Activated CD8-positive, alpha-beta memory T cell treated with anti-CD3 and anti-CD28 coated beads, Interleukin-2, amount 50 U/mL, for 24 hours (primary cell): ENCODE results near the gene ENTPD7.
"Not testable (repeated sequence)": the region's sequence is repeated elsewhere in the genome, so short reads cannot be mapped to it uniquely, and the experiment has no call there.

ENCODE experiments used
- DNase-seq: peaks from one replicate; pipeline ENCODE4 v3.0.0-alpha.2; 2020; ENCODE audit errors: extremely low read depth

Gene ENTPD7, protein sequence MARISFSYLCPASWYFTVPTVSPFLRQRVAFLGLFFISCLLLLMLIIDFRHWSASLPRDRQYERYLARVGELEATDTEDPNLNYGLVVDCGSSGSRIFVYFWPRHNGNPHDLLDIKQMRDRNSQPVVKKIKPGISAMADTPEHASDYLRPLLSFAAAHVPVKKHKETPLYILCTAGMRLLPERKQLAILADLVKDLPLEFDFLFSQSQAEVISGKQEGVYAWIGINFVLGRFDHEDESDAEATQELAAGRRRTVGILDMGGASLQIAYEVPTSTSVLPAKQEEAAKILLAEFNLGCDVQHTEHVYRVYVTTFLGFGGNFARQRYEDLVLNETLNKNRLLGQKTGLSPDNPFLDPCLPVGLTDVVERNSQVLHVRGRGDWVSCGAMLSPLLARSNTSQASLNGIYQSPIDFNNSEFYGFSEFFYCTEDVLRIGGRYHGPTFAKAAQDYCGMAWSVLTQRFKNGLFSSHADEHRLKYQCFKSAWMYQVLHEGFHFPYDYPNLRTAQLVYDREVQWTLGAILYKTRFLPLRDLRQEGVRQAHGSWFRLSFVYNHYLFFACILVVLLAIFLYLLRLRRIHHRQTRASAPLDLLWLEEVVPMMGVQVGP

DNA sequence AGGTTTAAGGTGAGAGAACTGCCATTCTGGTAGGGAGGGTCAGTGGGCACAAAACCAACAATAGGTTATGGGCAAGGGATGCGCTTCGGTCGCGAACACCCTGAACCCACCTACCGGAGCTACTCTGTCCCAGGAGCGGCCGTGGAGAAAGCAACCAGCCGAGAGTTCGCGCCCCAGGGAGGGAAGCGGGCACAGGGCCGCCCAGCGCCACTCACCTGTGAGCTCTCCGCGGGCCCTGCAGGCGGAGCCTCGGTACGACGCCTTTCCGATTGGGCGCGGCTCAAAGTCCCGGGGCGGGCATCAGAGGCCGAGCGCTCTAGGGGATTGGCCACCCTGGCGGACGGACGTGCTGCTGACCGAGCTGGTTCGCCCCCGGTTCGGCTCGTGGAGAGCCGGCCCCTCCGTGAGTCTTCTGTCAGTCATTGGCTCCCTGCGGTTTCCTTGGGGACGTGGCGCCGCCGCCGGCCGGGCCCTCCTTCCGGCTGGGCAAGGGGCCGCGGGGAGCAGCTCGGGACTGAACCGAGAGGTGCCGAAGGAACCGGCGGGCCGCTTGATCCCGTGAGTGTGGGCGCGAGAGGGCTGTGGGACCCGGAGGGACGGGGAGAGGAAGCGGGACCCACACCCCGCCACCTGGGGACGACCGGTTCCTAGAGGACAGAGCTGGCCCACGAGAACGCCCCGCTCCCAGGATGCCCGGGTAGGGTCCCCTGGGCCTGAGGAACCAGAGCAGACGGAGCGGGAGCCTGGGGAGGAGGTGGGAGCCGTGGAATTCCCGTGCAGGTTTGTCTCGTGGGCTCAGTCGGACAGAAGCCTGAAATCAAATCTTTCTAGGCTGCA is at the start of gene ENTPD7:
TSS of gene ENTPD7 (plus strand) at position 479 of the 837 bp plus-strand sequence. CDS start 448 bp downstream, outside the sequence.
- DNase-seq = peak; percentile 85

DNA sequence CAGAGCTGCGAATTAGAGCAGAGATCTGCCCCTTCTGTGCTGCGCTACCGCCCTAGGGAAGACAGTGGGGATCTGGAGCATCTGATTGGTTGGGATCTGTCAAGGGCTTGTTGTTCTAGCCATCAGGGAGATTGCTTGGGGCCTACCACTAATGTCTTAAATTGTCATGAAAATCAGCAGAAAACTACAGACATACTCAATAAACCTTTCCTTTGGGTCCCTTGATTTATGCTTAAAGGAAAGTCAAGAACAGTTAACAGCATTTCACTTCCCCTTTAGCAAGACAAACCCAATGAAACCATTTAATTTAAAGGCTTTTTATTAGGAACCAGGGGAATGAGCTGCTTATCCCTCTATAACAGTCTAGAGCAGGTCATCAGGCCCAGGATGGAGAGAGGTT is 49.1 kb upstream of the ENTPD7 start:
- DNase-seq = no peak

DNA sequence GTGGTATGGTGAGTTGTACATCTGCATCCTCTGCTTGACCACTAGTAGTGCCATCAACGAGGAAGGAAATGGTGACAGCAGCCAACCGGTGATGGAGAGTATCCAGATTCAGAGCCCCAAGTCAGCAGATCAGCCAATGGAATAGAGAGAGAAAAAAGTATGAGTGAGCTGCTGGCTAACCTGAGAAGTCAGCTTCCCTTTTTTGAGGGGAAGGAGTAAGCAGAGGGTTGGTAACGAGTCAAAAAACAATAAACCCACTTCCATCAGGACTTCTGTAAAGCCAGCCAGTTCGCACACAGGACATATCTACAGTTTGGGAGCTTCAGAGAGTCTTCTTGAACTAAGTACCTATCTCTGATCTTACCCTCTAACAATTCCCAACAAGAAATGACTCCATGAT is 48.0 kb upstream of the ENTPD7 start:
- DNase-seq = no peak

DNA sequence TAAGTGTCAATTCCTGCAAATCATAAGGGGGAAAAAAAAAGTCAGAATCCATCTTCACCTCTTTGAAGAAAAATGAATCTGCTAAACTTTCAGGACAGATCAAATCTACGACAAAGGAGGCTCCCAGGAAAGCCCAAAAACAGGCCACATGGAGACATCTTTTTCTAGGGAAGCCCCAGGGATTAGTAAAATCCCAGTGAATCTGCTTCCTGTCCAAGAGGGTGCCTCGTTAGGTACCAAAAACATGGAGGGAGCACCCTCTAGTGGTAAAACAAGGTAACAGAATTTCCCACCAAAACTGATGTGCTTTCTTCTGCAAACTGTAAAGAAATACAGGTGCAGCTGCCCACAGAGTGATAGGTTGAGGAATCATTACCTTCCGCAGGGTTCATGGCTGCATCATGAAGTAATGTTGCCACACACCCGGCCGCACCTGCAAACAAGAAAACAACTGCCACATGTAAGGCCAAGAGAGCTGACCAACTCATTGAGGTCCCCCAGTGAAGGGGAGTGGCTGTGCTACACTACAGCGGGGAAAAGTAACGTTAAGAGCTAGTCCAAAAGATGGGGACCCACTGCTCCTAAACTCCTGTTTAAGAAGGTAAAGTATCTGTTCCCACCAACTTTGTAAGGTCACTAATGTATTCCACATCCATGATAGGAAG is 47.0 kb upstream of the ENTPD7 start:
- no peak for DNase-seq

DNA sequence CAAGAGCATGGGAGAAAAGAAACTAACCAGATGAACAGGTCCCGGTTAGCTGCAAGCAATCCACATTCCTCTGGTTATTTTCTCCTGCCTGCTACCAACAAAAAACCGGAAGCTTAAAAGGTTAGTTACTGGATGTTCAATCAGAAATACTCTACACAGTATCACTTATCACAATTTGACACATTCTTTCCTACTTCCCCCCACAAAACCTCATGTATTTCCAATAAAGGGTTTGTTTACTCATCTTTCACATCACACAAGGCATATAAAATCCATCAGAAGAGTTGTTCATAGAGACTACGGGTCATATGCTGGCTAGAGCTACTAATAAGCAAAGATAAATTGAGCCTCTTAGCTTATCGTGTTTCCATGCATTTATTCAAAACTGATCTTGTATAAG is 43.9 kb upstream of the ENTPD7 start:
- no peak for DNase-seq

DNA sequence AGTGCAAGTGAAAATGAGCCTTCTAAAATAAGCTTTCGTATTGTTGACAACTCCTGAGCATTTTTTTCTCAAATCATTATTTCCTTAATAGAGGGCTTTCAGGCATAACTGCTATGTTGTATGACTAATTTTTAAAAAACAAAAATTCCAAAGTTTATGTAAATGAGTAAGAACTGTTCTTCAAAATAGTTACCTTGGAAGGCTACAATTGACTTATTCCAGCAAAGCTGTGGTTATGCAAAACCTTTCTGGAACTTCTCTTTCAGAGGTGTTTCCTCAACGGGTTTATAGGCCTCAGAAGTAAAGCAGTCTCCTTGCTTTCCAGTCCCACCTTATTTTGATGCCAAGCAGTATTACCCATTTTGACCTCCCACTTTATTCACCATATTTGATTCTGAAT is 41.6 kb upstream of the ENTPD7 start:
- DNase-seq = no peak

DNA sequence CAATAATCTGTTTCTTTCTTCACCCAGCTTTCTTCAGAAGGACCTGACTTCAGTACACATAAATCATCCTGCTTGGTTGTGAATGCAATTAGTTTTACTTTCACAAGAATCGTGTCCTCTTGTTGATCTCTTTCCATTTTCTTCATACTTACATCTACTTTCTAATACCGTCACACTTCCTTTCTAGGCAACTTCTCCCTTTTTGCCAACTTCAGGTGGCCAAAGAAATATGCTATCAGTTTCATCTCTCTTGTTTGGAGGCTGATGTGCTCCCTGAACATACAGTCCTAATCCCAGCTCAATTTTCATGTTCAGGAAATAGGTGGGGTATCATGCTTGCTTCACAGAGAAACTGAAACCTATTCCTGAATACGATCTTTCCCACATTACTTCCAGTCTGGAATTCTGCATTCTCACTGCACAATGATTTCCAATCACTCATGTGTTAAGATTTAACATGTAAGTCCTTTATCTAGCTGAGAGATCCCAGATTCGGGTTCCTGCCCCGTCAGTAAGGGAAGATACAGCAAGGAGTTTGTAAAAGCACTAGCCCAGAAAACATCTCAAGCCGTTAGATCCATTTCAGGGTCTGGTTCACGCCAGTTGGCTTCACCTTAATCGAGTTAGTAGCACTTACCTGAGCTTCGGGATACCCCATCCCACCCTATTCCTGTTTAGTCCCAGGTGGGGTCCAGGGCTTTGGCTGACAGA is 40.1 kb upstream of the ENTPD7 start:
- DNase-seq = no peak

DNA sequence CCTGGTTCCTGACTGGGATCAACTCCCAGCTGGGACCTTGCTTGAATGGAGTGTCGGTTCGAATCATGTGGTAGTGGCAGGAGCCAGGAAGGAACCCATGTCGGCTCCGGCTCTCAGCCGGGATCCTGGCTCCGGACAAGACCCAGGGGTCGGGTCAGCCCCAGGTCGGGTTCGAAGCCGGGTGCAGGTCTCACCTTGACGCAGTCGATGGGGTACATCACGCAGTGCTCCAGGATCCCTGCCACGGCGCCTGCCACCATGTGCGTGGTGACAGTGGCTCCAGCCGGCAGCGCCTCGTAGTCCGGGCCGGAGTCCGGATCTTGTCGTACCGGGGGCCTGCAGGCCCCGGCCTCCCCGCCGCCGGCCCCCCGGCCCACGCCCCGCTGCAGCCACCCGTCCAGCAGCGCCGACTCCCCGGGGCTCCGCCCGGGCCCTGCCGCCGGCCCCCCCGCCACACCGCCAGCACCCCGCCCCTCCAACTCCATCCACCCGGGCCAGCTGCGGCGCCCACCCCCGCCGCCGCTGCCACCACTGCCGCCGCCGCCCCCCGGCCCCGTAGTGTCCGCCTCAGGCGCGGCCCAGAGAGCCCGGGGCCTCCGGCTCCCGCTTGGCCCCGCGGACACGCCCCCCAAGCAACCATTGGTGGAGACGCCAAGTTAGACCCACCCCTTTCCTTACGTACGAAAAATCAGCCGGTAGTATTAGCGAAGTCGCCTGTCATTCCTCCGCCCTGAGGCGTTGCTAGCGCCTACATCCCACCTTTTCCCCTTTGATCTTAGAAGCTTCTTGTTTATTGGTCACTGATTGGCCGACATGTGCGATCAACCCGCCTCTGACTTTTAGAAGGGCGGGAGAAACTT is 39.2 kb upstream of the ENTPD7 start, which contains the start of gene SLC25A28:
TSS of gene SLC25A28 (minus strand) at position 589 of the 860 bp plus-strand sequence. CDS start at position 485, 104 bp downstream.
- DNase-seq = no peak

DNA sequence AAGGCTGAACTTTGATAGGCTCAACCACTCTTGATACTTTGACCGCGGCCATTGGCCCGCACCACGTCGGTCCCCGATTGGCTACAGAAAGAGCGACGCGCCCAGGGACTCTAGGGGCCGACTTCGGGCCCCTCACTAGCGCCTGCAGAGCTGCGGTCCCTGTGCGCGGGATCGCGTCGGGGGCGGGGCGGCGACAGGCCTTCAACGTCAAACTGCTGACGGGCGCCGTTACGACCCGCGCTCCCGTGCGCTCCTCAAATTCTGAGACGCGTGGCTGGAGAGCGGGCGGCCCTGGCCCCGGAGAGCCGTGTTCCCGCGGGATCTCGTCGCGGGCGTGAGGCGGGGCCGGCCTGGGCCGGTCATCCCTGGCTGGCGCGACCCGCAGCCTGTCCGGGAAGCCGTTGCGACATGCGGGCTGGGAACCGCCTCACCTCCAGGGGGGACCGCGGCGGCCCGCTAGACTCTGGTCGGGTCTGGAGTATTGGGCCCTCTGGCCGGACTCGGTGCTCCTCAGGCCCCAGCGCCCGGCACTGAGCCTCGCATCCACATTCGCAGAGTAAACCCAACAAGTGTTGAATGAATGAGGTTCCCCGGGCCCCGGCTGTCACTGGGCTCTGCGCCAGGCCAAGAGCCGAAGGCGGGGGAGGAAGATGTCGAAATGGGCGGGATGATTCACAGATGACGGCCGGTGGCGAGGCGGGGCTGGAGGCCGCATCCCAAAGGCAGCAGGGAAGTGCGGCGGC is 38.4 kb upstream of the ENTPD7 start:
- peak; percentile 82 for DNase-seq

DNA sequence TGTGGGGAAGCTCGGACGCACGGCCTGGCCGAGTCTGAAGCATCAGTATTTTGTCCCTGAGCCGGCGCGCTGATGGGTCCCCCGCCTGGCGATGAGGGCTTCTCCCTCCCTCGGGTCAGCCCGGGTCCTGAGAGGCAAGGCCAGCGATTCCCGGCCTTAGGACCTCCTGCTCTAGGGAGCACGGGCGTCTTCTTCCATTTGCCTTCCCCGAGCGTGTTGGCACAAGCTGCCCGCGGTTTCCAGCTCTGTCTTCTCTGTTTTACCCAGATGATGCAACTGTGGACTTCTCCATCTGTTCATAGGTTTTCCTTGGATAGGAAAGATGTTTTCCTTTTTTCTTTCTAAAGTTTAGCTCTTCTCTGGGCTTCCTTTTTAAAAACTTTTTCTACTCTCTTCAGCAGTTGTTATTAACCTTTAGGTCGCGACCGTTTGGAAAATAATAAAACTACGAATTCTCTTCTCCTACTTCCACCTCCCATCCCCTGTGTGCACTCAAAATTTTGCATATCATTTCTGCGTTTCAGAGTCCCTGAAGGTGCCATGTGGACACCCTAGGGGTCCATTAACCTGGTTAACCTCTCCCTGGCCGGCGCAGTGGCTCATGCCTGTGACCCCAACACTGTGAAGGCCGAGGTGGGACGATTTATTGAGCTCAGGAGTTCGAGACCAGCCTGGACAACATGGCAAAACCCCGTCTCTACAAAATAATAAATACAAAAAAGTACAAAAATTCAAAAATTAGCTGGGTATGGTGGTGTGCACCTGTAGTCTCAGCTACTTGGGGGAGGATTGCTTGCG is 37.7 kb upstream of the ENTPD7 start:
- DNase-seq = no peak

DNA sequence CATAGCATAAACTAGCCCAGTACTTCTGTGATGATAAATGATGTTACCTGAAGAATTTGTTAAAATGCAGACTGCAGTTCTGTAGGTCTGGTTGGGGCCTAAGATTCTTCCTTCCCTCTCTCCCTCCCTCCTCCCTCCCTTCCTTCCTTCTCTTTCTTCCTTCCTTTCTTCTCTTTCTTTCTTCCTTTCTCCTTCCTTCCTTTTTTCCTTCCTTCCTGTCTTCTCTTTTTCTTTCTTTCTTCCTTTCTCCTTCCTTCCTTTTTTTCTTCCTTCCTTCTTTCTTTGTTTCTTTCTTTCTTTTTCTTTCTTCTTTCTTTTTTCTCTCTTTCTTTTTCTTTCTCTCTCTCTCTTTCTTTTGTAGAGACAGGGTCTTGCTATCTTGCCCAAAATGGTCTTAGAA is 35.4 kb upstream of the ENTPD7 start:
- DNase-seq = no peak

DNA sequence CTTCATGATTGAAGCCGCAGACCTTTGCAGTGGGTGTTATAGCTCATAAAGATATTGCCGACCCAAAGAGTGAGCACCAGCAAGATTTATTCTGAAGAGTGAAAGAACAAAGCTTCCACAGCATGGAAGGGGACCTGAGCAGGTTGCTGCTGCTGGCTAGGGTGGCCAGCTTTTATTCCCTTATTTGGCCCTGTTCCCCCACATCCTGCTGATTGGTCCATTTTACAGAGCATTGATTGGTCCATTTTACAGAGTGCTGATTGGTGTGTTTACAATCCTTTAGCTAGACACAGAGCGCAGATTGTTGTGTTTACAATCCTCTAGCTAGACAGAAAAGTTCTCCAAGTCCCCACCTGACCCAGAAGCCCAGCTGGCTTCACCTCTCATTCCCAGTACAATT is 34.2 kb upstream of the ENTPD7 start:
- DNase-seq = not testable (repeated sequence)

DNA sequence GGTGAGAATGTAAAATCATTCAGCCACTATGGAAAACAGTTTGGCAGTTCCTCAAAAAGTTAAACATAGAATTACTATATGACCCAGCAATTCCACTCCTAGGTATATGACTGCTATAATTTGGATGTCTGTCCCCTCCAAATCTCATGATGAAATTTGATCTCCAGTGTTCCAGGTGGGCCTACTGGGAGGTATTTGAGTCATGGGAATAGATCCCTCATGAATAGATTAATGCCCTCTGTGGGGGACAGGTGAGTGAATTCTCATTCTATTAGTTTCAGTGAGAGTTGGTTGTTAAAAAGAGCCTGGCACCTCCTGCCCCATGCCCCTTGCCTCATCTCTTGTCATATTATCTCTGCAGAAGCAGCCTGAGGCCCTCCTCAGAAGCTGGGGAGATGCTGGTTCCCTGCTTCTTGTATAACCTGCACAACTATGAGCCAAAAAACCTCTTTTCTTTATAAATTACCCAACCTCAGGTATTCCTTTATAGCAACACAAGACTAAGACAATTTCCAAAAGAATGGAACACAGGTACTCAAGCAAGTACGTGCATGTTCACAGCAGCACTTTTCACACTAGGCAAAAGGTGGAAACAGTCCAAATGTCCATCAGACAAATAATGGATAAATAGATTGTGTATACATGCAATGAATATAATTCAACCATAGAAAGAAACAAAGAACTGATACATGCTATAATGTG is 30.2 kb upstream of the ENTPD7 start:
- no peak for DNase-seq

DNA sequence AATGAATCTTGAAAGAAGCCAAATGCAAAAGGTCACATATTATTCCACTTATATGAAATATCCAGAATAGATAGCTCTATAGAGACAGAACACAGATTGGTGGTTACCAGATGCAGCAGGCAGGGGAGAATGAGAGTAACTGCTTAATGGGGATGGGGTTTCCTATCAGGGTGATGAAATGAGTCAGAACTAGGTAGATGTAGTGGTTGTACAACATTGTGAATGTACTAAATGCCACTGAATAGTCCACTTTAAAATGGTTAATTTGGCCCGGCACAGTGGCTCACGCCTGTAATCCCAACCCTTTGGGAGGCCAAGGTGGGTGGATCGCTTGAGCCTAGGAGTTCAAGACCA is 29.7 kb upstream of the ENTPD7 start:
- no peak for DNase-seq

DNA sequence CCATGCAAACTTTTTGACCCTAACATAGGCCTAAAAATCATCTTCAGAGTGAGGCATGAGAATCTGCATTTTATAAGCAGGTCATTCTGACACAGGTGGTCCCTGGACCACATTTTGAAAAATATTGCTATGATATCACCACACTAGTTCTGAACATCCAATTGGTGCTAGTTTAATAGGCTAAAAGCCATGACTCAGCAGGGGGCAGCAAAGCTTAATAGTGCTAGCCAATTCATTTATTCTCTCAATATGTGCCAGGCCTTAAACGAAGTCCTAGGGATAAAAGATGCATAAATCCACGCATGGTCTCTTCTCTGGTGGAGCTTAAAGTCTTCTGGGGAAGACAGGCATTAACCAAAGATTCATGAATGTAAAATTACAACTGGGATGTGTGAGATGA is 28.9 kb upstream of the ENTPD7 start:
- DNase-seq = no peak

DNA sequence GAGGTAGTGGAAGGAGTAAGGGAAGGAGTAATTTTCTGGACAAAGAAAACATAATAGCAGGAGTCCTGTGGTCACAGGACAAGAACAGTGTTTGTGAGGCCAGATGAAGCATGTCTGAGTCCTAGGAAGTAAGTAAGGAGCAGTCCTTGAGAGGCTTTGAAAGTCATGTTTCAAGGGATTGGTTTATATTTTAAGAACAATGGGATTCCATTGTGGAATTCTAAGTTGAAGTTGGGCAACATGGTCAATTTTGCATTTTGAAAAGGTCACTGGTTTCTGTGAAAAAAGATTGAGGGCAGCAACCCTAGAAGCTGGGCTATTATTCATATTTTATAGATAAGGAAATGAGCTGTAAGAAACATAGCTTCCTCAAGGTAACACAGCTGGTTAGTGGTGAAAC is 28.3 kb upstream of the ENTPD7 start:
- DNase-seq = no peak

DNA sequence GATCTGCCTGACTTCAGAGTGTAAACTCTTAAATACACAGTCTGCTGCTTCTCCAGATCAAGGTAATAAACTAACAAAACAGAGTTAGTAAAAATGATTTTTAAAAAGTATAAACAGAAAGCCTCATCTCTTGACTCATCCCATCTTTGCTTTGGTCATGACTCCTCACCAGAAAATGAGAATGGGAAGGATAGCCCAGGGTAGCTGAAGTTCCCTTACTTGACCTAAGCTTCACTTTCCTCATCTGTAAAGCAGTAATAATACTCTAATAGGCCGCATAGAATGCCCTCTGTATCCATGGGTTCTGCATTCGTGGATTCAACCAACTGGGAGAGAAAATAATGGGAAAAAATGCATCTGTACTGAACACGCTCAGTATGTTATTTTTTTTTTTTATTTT is 27.8 kb upstream of the ENTPD7 start:
- no peak for DNase-seq

DNA sequence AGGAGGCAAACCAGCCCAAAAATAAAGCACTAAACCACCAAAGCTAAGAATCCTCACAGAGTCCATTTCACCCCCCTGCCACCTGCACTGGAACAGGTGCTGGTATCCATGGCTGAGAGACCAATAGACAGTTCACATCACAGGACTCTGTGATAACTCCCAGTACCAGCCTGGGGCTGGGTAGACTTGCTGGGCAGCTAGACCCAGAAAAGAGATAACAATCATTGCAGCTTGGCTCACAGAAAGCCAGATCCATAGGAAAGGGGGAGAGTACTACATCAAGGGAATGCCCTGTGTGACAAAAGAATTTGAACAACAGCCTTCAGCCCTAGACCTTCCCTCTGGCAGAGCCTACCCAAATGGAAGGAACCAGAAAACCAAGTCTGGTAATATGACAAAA is 25.5 kb upstream of the ENTPD7 start:
- no peak for DNase-seq
